GM19324 (cell line): ENCODE results near the gene HPS5.

ENCODE experiments used
- ATAC-seq: cut with Tn5 transposase; IDR thresholded peaks from one replicate; pipeline ENCODE4 v1.9.1; 2021; ENCODE audit warnings: mild to moderate bottlenecking, moderate library complexity; ENCODE audit not compliant: unreplicated experiment, low FRiP score

Gene HPS5

GRCh38 chr11:18246379-18247190, 75.4 kb downstream of the HPS5 start:
- ATAC-seq, result peak; percentile 83

- no peak for ATAC-seq
Observed at GRCh38 chr11:18245396-18245795, 76.5 kb downstream of the HPS5 start.

- ATAC-seq, result no peak
Observed at GRCh38 chr11:18243783-18244362, 78.1 kb downstream of the HPS5 start.

GRCh38 chr11:18239655-18240054, 82.3 kb downstream of the HPS5 start:
- ATAC-seq, result no peak

DNA sequence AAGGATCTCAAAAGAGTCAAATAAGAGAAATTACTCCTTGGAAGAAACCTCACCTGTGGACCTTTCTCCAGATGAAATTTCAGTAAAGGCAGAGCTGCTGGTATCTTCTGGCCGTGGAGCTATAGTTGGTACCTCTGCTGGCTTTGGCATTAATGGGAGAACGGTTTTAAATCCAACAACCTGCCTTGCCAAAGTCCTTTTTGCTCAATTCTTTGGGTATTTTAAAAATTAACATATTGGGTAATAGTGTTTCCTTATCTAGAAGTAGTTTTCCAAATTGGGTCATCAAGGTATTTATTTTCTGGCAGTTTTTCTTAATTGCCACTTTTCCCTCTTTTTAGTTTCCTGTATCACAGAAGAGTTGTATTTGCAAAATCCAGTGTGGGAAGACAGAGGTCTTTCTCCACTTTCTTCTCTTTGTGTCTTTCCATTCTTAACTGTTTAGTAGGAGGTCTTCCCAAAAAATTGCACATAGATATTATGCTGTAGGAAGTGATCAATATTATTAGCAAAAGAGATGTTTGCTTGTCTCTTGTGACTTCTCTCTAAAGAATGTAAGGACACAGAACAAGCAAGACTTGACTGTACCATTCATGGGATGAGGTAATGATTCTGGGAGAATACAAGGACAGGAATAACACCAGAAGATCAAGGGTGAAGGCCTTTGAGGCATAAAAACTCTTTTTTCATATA, 85.1 kb downstream of the HPS5 start, which contains the start of gene SAA4:
Gene SAA4, minus strand, starts transcription at position 139 of the 693 bp plus-strand sequence. CDS start 876 bp downstream, outside the sequence.
- no peak for ATAC-seq

DNA sequence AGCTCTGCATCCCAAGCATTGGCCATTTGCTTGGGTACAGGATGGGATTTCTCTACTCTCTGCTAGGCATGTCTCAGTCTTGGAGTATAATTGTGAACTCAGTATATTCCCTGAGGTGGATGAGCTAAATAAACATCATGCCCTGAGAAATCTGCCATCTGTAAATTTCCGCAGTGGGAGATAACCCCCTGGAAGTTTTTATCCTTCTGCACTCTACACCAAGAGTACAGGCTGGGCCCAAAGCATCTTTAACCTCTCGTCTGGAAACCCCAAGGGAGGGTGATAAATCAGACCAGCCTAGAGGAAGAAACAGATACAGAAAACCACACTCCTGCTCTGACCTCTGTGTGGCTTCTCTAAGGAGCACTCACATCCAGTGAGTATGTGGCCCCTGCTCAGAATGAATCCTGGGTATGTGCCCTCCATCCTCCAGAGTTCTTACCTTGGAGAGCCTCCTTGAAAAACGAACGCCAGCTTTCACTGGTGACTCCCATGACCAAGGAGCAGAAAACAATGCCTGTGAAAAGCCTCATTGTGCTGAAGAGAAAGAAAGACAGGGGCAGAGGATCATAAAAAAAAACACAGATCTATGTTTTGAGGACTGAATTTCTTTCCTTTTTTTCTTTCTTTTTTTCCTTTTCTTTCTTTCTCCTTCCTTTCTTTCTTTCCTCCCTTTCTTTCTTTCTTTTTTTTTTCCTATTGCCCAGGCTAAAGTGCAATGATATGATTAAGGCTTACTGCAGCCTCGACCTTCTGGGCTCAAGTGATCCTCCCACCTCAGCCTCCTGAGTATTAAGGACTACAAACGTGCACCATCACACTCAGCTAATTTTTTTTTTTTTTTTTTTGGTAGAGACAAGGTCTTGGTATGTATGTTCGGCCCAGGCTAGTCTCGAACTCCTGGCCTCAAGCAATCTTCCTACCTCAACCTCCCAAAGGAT, 86.3 kb downstream of the HPS5 start:
- ATAC-seq, result no peak

DNA sequence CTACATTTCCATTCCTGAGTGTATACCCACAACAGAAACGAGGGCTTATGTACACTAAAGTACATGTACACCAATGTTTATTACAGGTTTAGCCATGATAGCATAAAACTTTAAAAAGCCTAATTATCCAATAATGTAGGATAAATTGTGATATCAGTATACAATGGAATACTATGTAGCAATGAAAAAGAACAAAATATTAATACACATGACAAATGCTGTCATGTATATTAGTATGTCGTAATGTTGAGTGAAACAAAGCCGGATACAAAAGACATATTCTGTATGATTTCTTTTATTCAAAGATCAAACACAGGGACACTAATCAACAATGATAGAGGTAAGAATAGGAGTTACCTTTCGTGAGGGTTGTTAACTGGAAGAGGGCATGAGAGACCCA, 88.0 kb downstream of the HPS5 start:
- no peak for ATAC-seq

DNA sequence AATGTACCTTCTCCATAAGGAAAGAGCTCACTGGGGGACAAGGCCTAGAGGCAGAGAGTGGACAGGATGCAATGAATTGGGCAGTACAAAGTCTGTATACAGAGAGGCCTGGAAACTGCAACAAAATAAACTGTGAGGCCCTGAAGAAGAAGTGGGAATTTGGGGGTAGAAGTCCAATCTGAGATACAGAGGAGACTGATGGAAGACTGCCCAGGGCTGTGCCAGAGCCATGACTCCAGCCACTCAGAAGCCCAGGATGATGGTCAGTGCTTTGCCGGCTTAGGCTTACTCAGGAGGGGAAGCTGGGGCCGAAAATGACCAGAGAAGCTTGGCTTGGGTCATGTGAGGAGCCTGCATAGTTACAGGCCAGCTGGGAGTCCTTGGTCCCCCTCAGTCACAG, 91.1 kb downstream of the HPS5 start:
- ATAC-seq, result no peak

GRCh38 chr11:18229501-18229900, 92.4 kb downstream of the HPS5 start:
- ATAC-seq, result peak; percentile 90
